ENCODE results near the gene MED29. TPM values are rescaled to one million over a fixed set of nuclear protein-coding genes. Genes with fewer than 3 reads are reported as not detected.

MED29 gene
- total and polyA plus RNA-seq, 2 of the 13 experiments (the other 11 are each of a cell fraction or from before 2014, with no cell fraction given), result 14.0 to 19.7 TPM

- TF ChIP-seq ZNF512 (CRISPR knock-in tag; IDR thresholded peaks at IDR 0.05) (no peak), ZNF660 (CRISPR knock-in tag; IDR thresholded peaks at IDR 0.05; ENCODE audit: borderline replicate concordance, low read depth) (no peak), SIN3B (IDR thresholded peaks at IDR 0.05; ENCODE audit: low read length) (no peak), NFKB2 (CRISPR knock-in tag; IDR thresholded peaks at IDR 0.05; ENCODE audit: borderline replicate concordance) (peak; percentile 89; the same call in 1 of the 2 replicates), ARID2 (CRISPR knock-in tag; IDR thresholded peaks at IDR 0.05; ENCODE audit: borderline replicate concordance) (0 out of 2 replicates have a peak, but pooled peaks have one; percentile 60), ZBTB49 (CRISPR knock-in tag; IDR thresholded peaks at IDR 0.05; ENCODE audit: borderline replicate concordance) (no peak), ESRRA (CRISPR knock-in tag; IDR thresholded peaks at IDR 0.05; ENCODE audit: low read depth) (peak; percentile 48; the same call in 1 of the 2 replicates), ZNF792 (CRISPR knock-in tag; IDR thresholded peaks at IDR 0.05) (0 out of 2 replicates have a peak, but pooled peaks have one; percentile 38), SMARCC2 (IDR thresholded peaks at IDR 0.05) (no peak), ZNF501 (CRISPR knock-in tag; IDR thresholded peaks at IDR 0.05) (peak; percentile 98), TEF (CRISPR knock-in tag; IDR thresholded peaks at IDR 0.05) (no peak), ZNF558 (CRISPR knock-in tag; IDR thresholded peaks at IDR 0.05; ENCODE audit: borderline replicate concordance) (no peak), ZNF260 (CRISPR knock-in tag; IDR thresholded peaks at IDR 0.05; ENCODE audit: borderline replicate concordance, low read depth) (no peak), MAX (IDR thresholded peaks at IDR 0.05) (peak; percentile 95), ZNF326 (CRISPR knock-in tag; IDR thresholded peaks at IDR 0.05; ENCODE audit: borderline replicate concordance) (no peak), FOXO1 (CRISPR knock-in tag; IDR thresholded peaks at IDR 0.05) (peak; percentile 49; the same call in 1 of the 2 replicates), FIP1L1 (IDR thresholded peaks at IDR 0.05; ENCODE audit: borderline replicate concordance, insufficient read depth, low read depth, low read length) (no peak), ZNF639 (CRISPR knock-in tag; conservative IDR thresholded peaks at IDR 0.05) (peak; percentile 92)
Measured at GRCh38 chr19:39445196-39446111, 54.3 kb downstream of the MED29 start, which contains the start of gene SUPT5H (continued).

All from HepG2 (cell line).